GM12878 (cell line): Measurements from ENCODE around the gene HRC. TPM values are rescaled to one million over a fixed set of nuclear protein-coding genes. Genes with fewer than 3 reads are reported as not detected.

ENCODE experiments used
- ATAC-seq: fragments of 200-7000 bp; cut with Tn5 transposase; 3 replicates; pipeline ENCODE4 v1.9.1; 2020; ENCODE audit warnings: mild to moderate bottlenecking, moderate library complexity
- BruUV-seq: library from RNA; stranded (reverse); fragments of 400-500 nt; replicated peaks from 2 replicates; lab custom pipeline; 2021; lab: Mats Ljungman, UMichigan
- CTCF ChIA-PET: fragments of 300-600 bp; sonication (Branson Sonifier 250); formaldehyde crosslinking; extraction: SDS; loops from one replicate; lab custom pipeline; 2021; ENCODE audit warnings: inconsistent platforms; lab: Yijun Ruan, JAX
- POLR2A ChIA-PET: fragments of 350-600 bp; formaldehyde crosslinking; extraction: SDS; loops from one replicate; lab custom pipeline; 2021; ENCODE audit warnings: inconsistent platforms; lab: Charles Lee
- RAD21 ChIA-PET: fragments of 300-600 bp; sonication (Branson Sonifier 250); formaldehyde crosslinking; loops from one replicate; lab custom pipeline; 2023; ENCODE audit warnings: antibody characterized with exemption; ENCODE audit not compliant: unreplicated experiment; lab: Charles Lee
- SMC1A ChIA-PET: fragments of 300-600 bp; sonication (Branson Sonifier 250); formaldehyde crosslinking; loops from one replicate; lab custom pipeline; 2023; ENCODE audit not compliant: unreplicated experiment, uncharacterized antibody; lab: Charles Lee
- DNase-seq: peaks from one replicate; pipeline ENCODE4 v3.0.0-alpha.2; 2011; ENCODE audit warnings: low read depth, low spot score
- FAIRE-seq: peaks from 3 replicates; lab custom pipeline; 2011; peaks lifted over from hg19 to GRCh38; lab: Jason Lieb, UNC
- H2AFZ ChIP-seq: 2 replicates; pipeline ENCODE4 v1.6.0; 2011; ENCODE audit warnings: low read depth, low read length, control low read depth; ENCODE audit not compliant: control insufficient read depth
- H3K27ac ChIP-seq: 2 replicates; pipeline ENCODE4 v1.5.1; 2011; ENCODE audit warnings: control low read depth; ENCODE audit not compliant: control insufficient read depth, insufficient read depth
- H3K27me3 ChIP-seq, 2 experiments: replicated peaks in 1 of 2; 2 replicates each; pipeline versions ENCODE4 v1.6.0 to v1.6.1; 2011; ENCODE audit warnings: low read length in 1 of 2; ENCODE audit not compliant: control insufficient read depth in 2 of 2, insufficient read depth in 2 of 2
- H3K36me3 ChIP-seq, 2 experiments: 2 replicates each; pipeline ENCODE4 v1.5.1; 2011; ENCODE audit warnings: low read length in 1 of 2; ENCODE audit not compliant: control insufficient read depth in 2 of 2, insufficient read depth in 2 of 2
- H3K4me1 ChIP-seq: 2 replicates; pipeline ENCODE4 v1.6.1; 2011; ENCODE audit warnings: mild to moderate bottlenecking, low read length, moderate library complexity, mixed read lengths; ENCODE audit not compliant: control insufficient read depth, insufficient read depth
- H3K4me2 ChIP-seq: 2 replicates; pipeline ENCODE4 v1.6.0; 2011; ENCODE audit warnings: control low read depth; ENCODE audit not compliant: control insufficient read depth, insufficient read depth
- H3K4me3 ChIP-seq: fragments of 200-600 bp; sonication (generic); 2 replicates; pipeline ENCODE4 v1.5.1; 2016
- H3K79me2 ChIP-seq: 2 replicates; pipeline ENCODE4 v1.6.0; 2011; ENCODE audit warnings: low read length; ENCODE audit not compliant: control insufficient read depth, insufficient read depth
- H3K9ac ChIP-seq: 2 replicates; pipeline ENCODE4 v1.8.0; 2011; ENCODE audit warnings: low read length, control low read depth, mixed read lengths; ENCODE audit not compliant: control insufficient read depth, insufficient read depth
- H3K9me3 ChIP-seq: replicated peaks from 3 replicates; pipeline ENCODE4 v1.5.1; 2011; ENCODE audit warnings: mild to moderate bottlenecking, low read length; ENCODE audit not compliant: control insufficient read depth, insufficient read depth
- H4K20me1 ChIP-seq: 2 replicates; pipeline ENCODE4 v1.6.0; 2011; ENCODE audit not compliant: control insufficient read depth, insufficient read depth
- ASH2L ChIP-seq: fragments of 300-600, 200-600 bp; sonication (generic); IDR thresholded peaks from 2 replicates; pipeline ENCODE4 v1.6.1; 2017; ENCODE audit warnings: low read depth, mild to moderate bottlenecking, borderline replicate concordance
- CEBPZ ChIP-seq: fragments of 150-350 bp; IDR thresholded peaks from 2 replicates; pipeline ENCODE4 v1.6.1; 2016; ENCODE audit warnings: low read depth, low read length
- DPF2 ChIP-seq: fragments of 450-650 bp; IDR thresholded peaks from 2 replicates; pipeline ENCODE4 v1.6.1; 2017; ENCODE audit warnings: mild to moderate bottlenecking
- E2F8 ChIP-seq: fragments of 450-650 bp; IDR thresholded peaks from 2 replicates; pipeline ENCODE4 v1.6.1; 2018; ENCODE audit warnings: mild to moderate bottlenecking, low read depth, moderate library complexity; ENCODE audit not compliant: partially characterized antibody
- FOXM1 ChIP-seq: IDR thresholded peaks from 2 replicates; pipeline ENCODE4 v1.6.1; 2012; ENCODE audit warnings: low read depth, mild to moderate bottlenecking, inconsistent platforms, low read length, moderate library complexity
- IRF4 ChIP-seq: IDR thresholded peaks from 2 replicates; pipeline ENCODE4 v1.6.1; 2011; ENCODE audit warnings: low read depth, low read length
- NRF1 ChIP-seq: conservative IDR thresholded peaks from 2 replicates; pipeline ENCODE4 v1.6.1; 2011; ENCODE audit warnings: mild to moderate bottlenecking, low read depth, low read length, improper control_type of control experiment
- PAX5 ChIP-seq: IDR thresholded peaks from 2 replicates; pipeline ENCODE4 v1.6.1; 2011; ENCODE audit warnings: low read depth, low read length, borderline replicate concordance
- RB1 ChIP-seq: fragments of 450-650 bp; formaldehyde crosslinking; IDR thresholded peaks from 2 replicates; pipeline ENCODE4 v1.6.1; 2017; ENCODE audit warnings: mild to moderate bottlenecking, borderline replicate concordance
- RCOR1 ChIP-seq: conservative IDR thresholded peaks from 2 replicates; pipeline ENCODE4 v1.6.1; 2012; ENCODE audit warnings: low read depth, low read length, improper control_type of control experiment
- SP1 ChIP-seq: IDR thresholded peaks from one replicate; pipeline ENCODE4 v1.6.1; 2011; ENCODE audit warnings: low read depth, low read length
- SPI1 ChIP-seq: IDR thresholded peaks from 2 replicates; pipeline ENCODE4 v1.6.1; 2011; ENCODE audit warnings: low read depth, mild to moderate bottlenecking, low read length, moderate library complexity, borderline replicate concordance; ENCODE audit not compliant: insufficient read depth
- STAT3 ChIP-seq: IDR thresholded peaks from 2 replicates; pipeline ENCODE4 v1.6.1; 2011; ENCODE audit warnings: low read depth, low read length, improper control_type of control experiment
- TAF1 ChIP-seq: IDR thresholded peaks from 2 replicates; pipeline ENCODE4 v1.6.1; 2011; ENCODE audit warnings: mild to moderate bottlenecking, low read depth, low read length, borderline replicate concordance
- YBX1 ChIP-seq: fragments of 450-650 bp; IDR thresholded peaks from 2 replicates; pipeline ENCODE4 v1.6.1; 2016; ENCODE audit warnings: antibody characterized with exemption
- YY1 ChIP-seq: IDR thresholded peaks from 2 replicates; pipeline ENCODE4 v1.6.1; 2011; ENCODE audit warnings: low read depth, mild to moderate bottlenecking, low read length
- WGBS: methylation state at CpG from one replicate; pipeline ENCODE4 v1.1.6; 2016; ENCODE audit warnings: low lambda C conversion rate; ENCODE audit not compliant: insufficient replicate concordance, insufficient coverage; ENCODE audit errors: missing lambda C conversion rate; 5-methylcytosine and 5-hydroxymethylcytosine counted together
- in situ Hi-C: fragments of 300-500 bp; cut with MboI; formaldehyde crosslinking; loops from 9 replicates; pipeline ENCODE4 v1.14.3; 2018; ENCODE audit warnings: mixed read lengths
- intact Hi-C: fragments of 100-400 bp; cut with micrococcal nuclease; formaldehyde crosslinking; loops from one replicate; pipeline ENCODE4 v1.14.2; 2022; ENCODE audit not compliant: unreplicated experiment
- polyA plus RNA-seq, 11 experiments: library from polyadenylated mRNA; depleted of rRNA in 4 of 11; unstranded in 6 of 11; stranded (reverse) in 5 of 11; fragments of >200 nt; fragmentation: Nextera tagmentation in 4 of 11; fragmentation: Illumina TruSeq in 1 of 11; extraction: Ambion mirVana in 4 of 11; extraction: Trizol in 1 of 11; gene quantifications; 1 replicate in 1 of 11; 2 replicates in 10 of 11; pipeline versions ENCODE4 v1.2.1 to v1.2.3, GENCODE V29; 2011 to 2016; ENCODE audit warnings: inconsistent platforms in 2 of 11, missing spikeins in 2 of 11, low read depth in 1 of 11
- total RNA-seq, 4 experiments: library from RNA; depleted of rRNA in 3 of 4; stranded (reverse); fragments of >200 nt in 3 of 4; fragmentation: Illumina TruSeq in 1 of 4; extraction: Trizol in 1 of 4; gene quantifications; 2 replicates each; pipeline versions ENCODE4 v1.2.1 to v1.2.3, GENCODE V29; 2013 to 2021
- TF ChIP-seq, protein P1 (sequence below): IDR thresholded peaks from 2 replicates; pipeline ENCODE4 v1.6.1; 2011; ENCODE audit warnings: low read depth, low read length, improper control_type of control experiment, borderline replicate concordance

The HRC gene
- total and polyA plus RNA-seq, 10 of the 15 experiments (the other 5 are each of a cell fraction or from before 2014, with no cell fraction given) = 0.10 TPM; not detected in 9

GRCh38 chr19:49120325-49120683, 34.9 kb downstream of the HRC start:
- intact Hi-C loops = no loop called here
- Histone ChIP-seq H3K4me3 (no peak overlapping the region), H3K9me3 (no peaks in the 10 kb centered on the region), H3K79me2 (no peaks in the 10 kb centered on the region), H3K27ac (no peak overlapping the region), H3K36me3 (no peaks in the 10 kb centered on the region), H3K27me3 (peaks cover 7 to 8% of the 10 kb centered on the region in 2 experiments), H3K4me2 (0 out of 2 replicates have a peak overlapping the region, but pooled peaks have one; percentile 62), H2AFZ (no peak overlapping the region), H3K9ac (no peak overlapping the region), H4K20me1 (no peaks in the 10 kb centered on the region), H3K4me1 (peaks cover 8% of the 10 kb centered on the region; the same call in 1 of the 2 replicates)
- WGBS = 7% methylated on average over 16 of the region's 16 CpGs
- no TSS peak for BruUV-seq
- FAIRE-seq = no peak
- in situ Hi-C loops = no loop called here
- ChIA-PET RAD21 (no interaction called here), SMC1A (no interaction called here), CTCF (interaction anchor here (1.2 to 1.6 kb wide), 2 partner anchors 14 to 22 kb away, joined by 3 to 4 read pairs; no protein-coding TSS in a partner anchor), POLR2A (no interaction called here)
- TF ChIP-seq ASH2L = no peak
- TF ChIP-seq PAX5 = no peak
- no peak for TF ChIP-seq SP1
- no peak for TF ChIP-seq FOXM1
- TF ChIP-seq, protein P1, sequence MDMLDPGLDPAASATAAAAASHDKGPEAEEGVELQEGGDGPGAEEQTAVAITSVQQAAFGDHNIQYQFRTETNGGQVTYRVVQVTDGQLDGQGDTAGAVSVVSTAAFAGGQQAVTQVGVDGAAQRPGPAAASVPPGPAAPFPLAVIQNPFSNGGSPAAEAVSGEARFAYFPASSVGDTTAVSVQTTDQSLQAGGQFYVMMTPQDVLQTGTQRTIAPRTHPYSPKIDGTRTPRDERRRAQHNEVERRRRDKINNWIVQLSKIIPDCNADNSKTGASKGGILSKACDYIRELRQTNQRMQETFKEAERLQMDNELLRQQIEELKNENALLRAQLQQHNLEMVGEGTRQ = no peak
- TF ChIP-seq TAF1 = no peak
- TF ChIP-seq E2F8 = no peak
- no peak for TF ChIP-seq IRF4
- TF ChIP-seq CEBPZ = no peak
- no peak for TF ChIP-seq RCOR1
- no peak for TF ChIP-seq YY1
- TF ChIP-seq DPF2 = no peak
- TF ChIP-seq STAT3 = no peak
- TF ChIP-seq NRF1 = no peak
- no peak for TF ChIP-seq RB1
- TF ChIP-seq YBX1 = no peak
- TF ChIP-seq SPI1 = no peak
- ATAC-seq = no peak
- no peak for DNase-seq
